ENCODE data around the gene TENT4B. TPM values are rescaled to one million over a fixed set of nuclear protein-coding genes. Genes with fewer than 3 reads are reported as not detected.

The TENT4B gene
- total RNA-seq, 1 experiment from 2014 or later = 13.0 TPM

- Histone ChIP-seq H2AK5ac (ENCODE audit: insufficient read length, low read length) (no peak overlapping the region), H2BK15ac (ENCODE audit: low read depth, low read length) (no peak overlapping the region), H3K14ac (ENCODE audit: insufficient read depth, low read length) (no peak overlapping the region), H3K23ac (ENCODE audit: insufficient read length, low read depth, low read length) (no peak overlapping the region), H2BK12ac (ENCODE audit: insufficient read length, low read depth, low read length) (no peak overlapping the region), H3K4me1 (ENCODE audit: insufficient read depth, low read length) (no peaks in the 10 kb centered on the region), H3T11ph (ENCODE audit: low read length) (no peak overlapping the region), H3K18ac (ENCODE audit: insufficient read length, low read depth, low read length) (no peak overlapping the region), H2BK20ac (ENCODE audit: low read depth, low read length, poor library complexity, severe bottlenecking) (no peak overlapping the region), H3K4ac (ENCODE audit: low read depth, low read length) (no peak overlapping the region), H4K91ac (ENCODE audit: insufficient read length, low read depth, low read length) (no peak overlapping the region), H3K27me3 (ENCODE audit: insufficient read depth, low read length) (no peaks in the 10 kb centered on the region), H4K20me1 (ENCODE audit: control insufficient read depth, insufficient read depth, insufficient read length) (no peaks in the 10 kb centered on the region), H3K23me2 (ENCODE audit: insufficient read length, low read depth, low read length, poor library complexity, severe bottlenecking) (no peaks in the 10 kb centered on the region), H2BK5ac (ENCODE audit: insufficient read length, low read length) (no peak overlapping the region), H2BK120ac (ENCODE audit: low read depth, low read length, poor library complexity, severe bottlenecking) (no peak overlapping the region), H3K9ac (ENCODE audit: extremely low read depth, insufficient read length, low read length) (no peak overlapping the region), H3K79me2 (ENCODE audit: insufficient read depth, low read length) (no peaks in the 10 kb centered on the region), H3K27ac (ENCODE audit: insufficient read length, low read depth, low read length) (no peak overlapping the region), H3K79me1 (ENCODE audit: insufficient read depth, low read depth, low read length, poor library complexity, severe bottlenecking) (no peaks in the 10 kb centered on the region), H3K9me3 (ENCODE audit: control insufficient read depth, low read depth, low read length) (no peaks in the 10 kb centered on the region), H4K8ac (replicated peaks; ENCODE audit: insufficient read length, low read depth, low read length) (no peak overlapping the region), H3K4me2 (ENCODE audit: insufficient read depth, insufficient read length, low read length) (no peak overlapping the region), H2AFZ (ENCODE audit: low read length) (no peak overlapping the region), H3K56ac (ENCODE audit: insufficient read length, low read depth, low read length) (no peak overlapping the region), H4K5ac (ENCODE audit: insufficient read length, low read depth, low read length) (no peak overlapping the region)
- Mint-ChIP-seq H3K9me3 (peaks cover 0 to 2% of the 10 kb centered on the region in 2 experiments; a peak in 2 of 5 replicates), H3K27me3 (ENCODE audit: low read depth) (no peaks in the 10 kb centered on the region; the same call in 1 of the 2 replicates), H3K4me1 (0 out of 4 replicates have a peak, but pooled peaks cover 0 to 6% of the 10 kb centered on the region in 2 experiments), H3K36me3 (ENCODE audit: insufficient read depth in 1 of 3, low read depth in 3 of 3) (peaks cover 0 to 5% (median 0%) of the 10 kb centered on the region in 3 experiments; a peak in 3 of 7 replicates), H3K4me3 (no peak overlapping the region), H3K27ac (peak overlapping the region in 1 of 3 experiments; percentile 40; a peak in 2 of 7 replicates)
- TF ChIP-seq CTCF (conservative IDR thresholded peaks at IDR 0.05) = no peak
- no CpG with 5 or more reads among the region's 13 CpGs for WGBS (ENCODE audit: extremely low coverage, insufficient read length, low lambda C conversion rate)
- DNase-seq = no peak
Observed at GRCh38 chr16:50273888-50274325, 120.8 kb downstream of the TENT4B start.
